T-helper 1 cell treated with Interleukin-12 subunit alpha and Interleukin-12 subunit beta and Interleukin-4 antibody, amounts not matched to agents 30 μg/mL and 1 μg/mL, for 36 hours (primary cell): ENCODE data around the gene NCAPG2.

ENCODE experiments used
- H3K27ac Mint-ChIP-seq: one replicate; pipeline ENCODE4 v1.8.0; 2021; ENCODE audit warnings: mild to moderate bottlenecking, mixed read lengths
- H3K27me3 Mint-ChIP-seq: one replicate; pipeline ENCODE4 v1.8.0; 2021; ENCODE audit warnings: low read depth, mixed read lengths
- H3K36me3 Mint-ChIP-seq: one replicate; pipeline ENCODE4 v1.8.0; 2021; ENCODE audit warnings: low read depth, mixed read lengths
- H3K4me1 Mint-ChIP-seq: one replicate; pipeline ENCODE4 v1.8.0; 2021; ENCODE audit warnings: low read depth, mixed read lengths
- H3K4me3 Mint-ChIP-seq: one replicate; pipeline ENCODE4 v1.8.0; 2021; ENCODE audit warnings: mild to moderate bottlenecking, moderate library complexity, mixed read lengths
- H3K9me3 Mint-ChIP-seq: one replicate; pipeline ENCODE4 v1.8.0; 2021; ENCODE audit warnings: mixed read lengths

Gene NCAPG2

DNA sequence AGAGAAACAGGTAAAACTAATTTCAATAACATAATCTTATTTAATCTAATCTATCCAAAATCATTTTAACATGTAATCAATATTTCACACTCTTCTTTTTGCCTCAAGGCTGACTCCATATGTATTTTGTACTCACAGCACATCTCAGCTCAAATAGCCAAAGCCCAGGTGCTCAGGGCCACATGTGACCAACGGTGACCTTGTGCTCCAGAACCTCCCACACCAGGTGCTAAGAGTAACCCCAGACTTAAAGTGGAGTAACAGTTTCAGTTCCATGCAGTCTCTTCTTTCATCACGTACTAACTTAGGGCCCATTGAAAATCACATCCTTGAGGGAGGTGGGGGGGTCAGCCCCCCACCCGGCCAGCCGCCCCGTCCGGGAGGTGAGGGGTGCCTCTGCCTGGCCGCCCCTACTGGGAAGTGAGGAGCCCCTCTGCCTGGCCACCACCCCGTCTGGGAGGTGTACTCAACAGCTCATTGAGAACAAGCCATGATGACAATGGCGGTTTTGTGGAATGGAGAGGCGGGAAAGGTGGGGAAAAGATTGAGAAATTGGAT, 47.3 kb downstream of the NCAPG2 start:
- no peak overlapping the region for H3K4me3 Mint-ChIP-seq
- no peaks in the 10 kb centered on the region for H3K27me3 Mint-ChIP-seq
- H3K27ac Mint-ChIP-seq: peak overlapping the region; percentile 85
- H3K9me3 Mint-ChIP-seq: no peaks in the 10 kb centered on the region
- peaks cover 44% of the 10 kb centered on the region for H3K36me3 Mint-ChIP-seq
- H3K4me1 Mint-ChIP-seq: peaks cover 22% of the 10 kb centered on the region

DNA sequence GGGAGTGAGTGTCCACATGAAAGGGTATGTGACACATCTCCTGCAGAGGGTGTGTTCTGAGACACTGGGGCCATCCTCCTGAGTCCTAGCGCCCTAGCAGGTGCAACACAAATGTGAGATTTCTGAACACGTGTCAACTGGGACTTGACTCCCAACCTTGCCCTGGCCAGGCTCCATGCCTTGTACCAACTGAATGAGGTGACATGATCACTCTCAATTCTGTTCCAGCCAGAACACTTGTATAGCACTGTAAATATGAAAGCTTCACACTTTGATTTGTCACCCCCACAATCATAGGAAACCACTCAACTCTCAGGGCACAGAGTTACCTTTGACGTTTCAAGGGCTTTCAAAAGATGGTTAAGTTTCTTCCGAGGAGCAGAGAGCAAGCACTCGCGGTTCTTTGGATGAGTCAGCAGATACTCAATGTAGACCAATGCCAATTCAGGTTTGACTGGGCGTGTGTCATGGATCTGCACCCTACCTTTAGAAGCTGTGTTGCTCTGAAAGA, 48.6 kb downstream of the NCAPG2 start:
- Mint-ChIP-seq H3K4me1 (peaks cover 22% of the 10 kb centered on the region), H3K27ac (peak overlapping the region; percentile 89), H3K27me3 (no peaks in the 10 kb centered on the region), H3K9me3 (no peaks in the 10 kb centered on the region), H3K36me3 (peaks cover 48% of the 10 kb centered on the region), H3K4me3 (peak overlapping the region; percentile 53)

DNA sequence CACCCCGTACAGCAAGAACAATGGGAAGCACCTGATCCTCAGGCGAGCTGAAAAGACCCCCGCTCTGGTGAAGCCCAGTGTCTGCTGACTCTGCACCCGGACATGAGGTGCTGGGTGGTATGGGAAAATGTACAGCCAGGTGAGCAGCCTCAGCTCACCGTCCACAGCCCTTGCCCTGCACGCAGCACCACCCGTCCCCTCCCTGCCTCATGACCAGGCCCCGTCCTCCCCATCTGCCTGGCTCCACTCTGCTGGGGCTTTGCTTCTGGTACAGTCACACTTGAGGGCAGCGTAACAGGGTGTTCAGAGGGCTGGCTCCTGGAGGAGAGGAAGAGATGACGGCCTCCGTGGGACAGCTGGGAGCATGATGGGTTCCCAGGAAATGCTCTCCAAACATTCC, 49.1 kb downstream of the NCAPG2 start:
- Mint-ChIP-seq H3K27ac (peak overlapping the region; percentile 89), H3K4me3 (no peak overlapping the region), H3K9me3 (no peaks in the 10 kb centered on the region), H3K4me1 (peaks cover 21% of the 10 kb centered on the region), H3K27me3 (no peaks in the 10 kb centered on the region), H3K36me3 (peaks cover 48% of the 10 kb centered on the region)

DNA sequence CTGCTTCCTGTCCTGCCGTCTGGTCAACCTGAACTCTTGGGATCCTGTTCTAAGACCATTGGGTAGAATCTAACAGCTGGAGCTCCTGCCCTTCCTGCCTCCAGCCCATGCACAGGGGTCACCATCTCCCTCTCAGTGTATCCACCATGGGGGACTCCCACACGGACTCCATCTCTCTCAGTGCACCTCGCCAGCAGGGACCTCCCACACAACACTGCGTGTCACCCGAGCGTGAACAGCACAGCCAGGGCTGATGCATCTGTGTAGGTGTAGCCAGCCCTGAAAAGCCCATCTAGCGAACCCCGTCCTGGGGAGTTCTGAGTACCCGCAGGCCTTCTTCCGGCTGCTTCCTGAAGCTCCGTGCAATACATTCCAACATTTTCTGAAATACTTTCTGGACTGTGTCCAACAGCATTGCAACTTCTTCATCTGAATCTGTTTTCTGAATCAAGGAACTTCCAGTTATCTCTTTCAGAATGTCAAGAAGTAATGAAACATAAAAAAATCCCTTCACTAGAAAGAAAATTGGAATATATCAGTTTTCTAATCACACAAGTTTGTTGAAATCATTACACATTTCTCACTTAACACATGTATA, 52.5 kb downstream of the NCAPG2 start:
- H3K27ac Mint-ChIP-seq: no peak overlapping the region
- no peaks in the 10 kb centered on the region for H3K27me3 Mint-ChIP-seq
- peaks cover 3% of the 10 kb centered on the region for H3K9me3 Mint-ChIP-seq
- H3K36me3 Mint-ChIP-seq: peaks cover 57% of the 10 kb centered on the region
- H3K4me1 Mint-ChIP-seq: peaks cover 19% of the 10 kb centered on the region
- no peak overlapping the region for H3K4me3 Mint-ChIP-seq

GRCh38 chr7:158650821-158651225, 53.8 kb downstream of the NCAPG2 start:
- H3K4me3 Mint-ChIP-seq: no peak overlapping the region
- no peaks in the 10 kb centered on the region for H3K27me3 Mint-ChIP-seq
- H3K4me1 Mint-ChIP-seq: peaks cover 9% of the 10 kb centered on the region
- H3K36me3 Mint-ChIP-seq: peaks cover 48% of the 10 kb centered on the region
- H3K27ac Mint-ChIP-seq: peak overlapping the region; percentile 11
- H3K9me3 Mint-ChIP-seq: peaks cover 3% of the 10 kb centered on the region

DNA sequence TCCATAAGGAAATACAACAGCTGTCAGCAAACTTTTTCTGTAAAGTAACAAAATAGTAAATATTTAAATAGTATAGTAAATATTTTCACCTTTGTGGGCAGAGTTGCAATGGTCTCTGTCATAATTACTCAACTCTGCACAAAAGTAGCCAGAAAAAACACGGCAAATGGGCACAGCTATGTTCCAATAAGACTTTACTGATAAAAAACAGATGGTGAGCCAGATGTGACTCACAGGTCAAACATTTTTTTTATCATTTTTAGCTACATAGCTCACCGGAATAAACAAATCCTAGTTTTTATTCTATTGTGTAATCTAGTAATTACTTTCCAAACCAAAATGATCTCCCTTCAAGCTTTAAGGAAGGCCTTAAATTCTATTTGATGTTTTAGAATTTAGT, 55.3 kb downstream of the NCAPG2 start:
- H3K4me3 Mint-ChIP-seq: no peak overlapping the region
- no peak overlapping the region for H3K27ac Mint-ChIP-seq
- H3K4me1 Mint-ChIP-seq: peaks cover 4% of the 10 kb centered on the region
- H3K27me3 Mint-ChIP-seq: no peaks in the 10 kb centered on the region
- H3K36me3 Mint-ChIP-seq: peaks cover 51% of the 10 kb centered on the region
- H3K9me3 Mint-ChIP-seq: peaks cover 3% of the 10 kb centered on the region

DNA sequence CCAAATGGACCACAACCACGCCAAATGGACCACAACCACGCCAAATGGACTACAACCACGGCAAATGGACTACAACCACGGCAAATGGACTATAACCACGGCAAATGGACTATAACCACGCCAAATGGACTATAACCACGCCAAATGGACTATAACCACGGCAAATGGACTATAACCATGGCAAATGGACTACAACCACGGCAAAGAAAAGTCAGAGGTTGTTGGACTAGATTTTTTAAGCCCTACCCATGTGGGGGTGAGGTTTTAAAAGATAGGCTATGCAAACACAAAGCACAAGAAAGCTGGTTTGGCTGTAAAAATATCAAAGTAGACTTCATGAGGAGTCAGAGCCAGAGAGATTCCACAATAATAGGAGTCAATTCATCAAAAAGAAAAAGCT, 55.8 kb downstream of the NCAPG2 start:
- Mint-ChIP-seq H3K4me3 (no peak overlapping the region), H3K27ac (no peak overlapping the region), H3K36me3 (peaks cover 55% of the 10 kb centered on the region), H3K27me3 (no peaks in the 10 kb centered on the region), H3K4me1 (peaks cover 4% of the 10 kb centered on the region), H3K9me3 (peaks cover 3% of the 10 kb centered on the region)

GRCh38 chr7:158648168-158648567, 56.4 kb downstream of the NCAPG2 start:
- peaks cover 55% of the 10 kb centered on the region for H3K36me3 Mint-ChIP-seq
- peaks cover 4% of the 10 kb centered on the region for H3K4me1 Mint-ChIP-seq
- H3K27ac Mint-ChIP-seq: no peak overlapping the region
- no peaks in the 10 kb centered on the region for H3K27me3 Mint-ChIP-seq
- peaks cover 3% of the 10 kb centered on the region for H3K9me3 Mint-ChIP-seq
- no peak overlapping the region for H3K4me3 Mint-ChIP-seq

DNA sequence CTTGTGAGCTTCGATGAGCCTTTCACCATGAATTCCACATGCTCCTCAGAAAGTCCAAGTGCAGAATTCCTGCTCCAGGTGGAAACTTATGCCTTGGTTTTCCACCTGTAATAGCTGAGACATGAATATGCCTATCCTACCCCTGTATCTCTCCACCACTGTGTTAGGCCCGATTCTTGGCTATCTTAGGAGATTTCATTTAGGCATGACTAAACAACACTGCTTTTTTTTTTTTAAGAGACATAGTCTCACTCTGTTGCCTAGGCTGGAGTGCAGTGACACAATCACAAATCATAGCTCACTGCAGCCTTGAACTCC, 57.2 kb downstream of the NCAPG2 start:
- H3K27ac Mint-ChIP-seq: no peak overlapping the region
- H3K4me3 Mint-ChIP-seq: no peak overlapping the region
- peaks cover 4% of the 10 kb centered on the region for H3K4me1 Mint-ChIP-seq
- H3K9me3 Mint-ChIP-seq: peaks cover 3% of the 10 kb centered on the region
- H3K27me3 Mint-ChIP-seq: no peaks in the 10 kb centered on the region
- peaks cover 56% of the 10 kb centered on the region for H3K36me3 Mint-ChIP-seq

- Mint-ChIP-seq H3K9me3 (peaks cover 3% of the 10 kb centered on the region), H3K4me1 (peaks cover 4% of the 10 kb centered on the region), H3K4me3 (no peak overlapping the region), H3K27ac (no peak overlapping the region), H3K27me3 (no peaks in the 10 kb centered on the region), H3K36me3 (peaks cover 54% of the 10 kb centered on the region)
Measured at GRCh38 chr7:158646766-158647474, 57.7 kb downstream of the NCAPG2 start.

- Mint-ChIP-seq H3K27me3 (no peaks in the 10 kb centered on the region), H3K36me3 (peaks cover 54% of the 10 kb centered on the region), H3K4me1 (peaks cover 6% of the 10 kb centered on the region), H3K4me3 (no peak overlapping the region), H3K27ac (no peak overlapping the region), H3K9me3 (peaks cover 3% of the 10 kb centered on the region)
Measured at GRCh38 chr7:158645842-158646241, 58.8 kb downstream of the NCAPG2 start.

DNA sequence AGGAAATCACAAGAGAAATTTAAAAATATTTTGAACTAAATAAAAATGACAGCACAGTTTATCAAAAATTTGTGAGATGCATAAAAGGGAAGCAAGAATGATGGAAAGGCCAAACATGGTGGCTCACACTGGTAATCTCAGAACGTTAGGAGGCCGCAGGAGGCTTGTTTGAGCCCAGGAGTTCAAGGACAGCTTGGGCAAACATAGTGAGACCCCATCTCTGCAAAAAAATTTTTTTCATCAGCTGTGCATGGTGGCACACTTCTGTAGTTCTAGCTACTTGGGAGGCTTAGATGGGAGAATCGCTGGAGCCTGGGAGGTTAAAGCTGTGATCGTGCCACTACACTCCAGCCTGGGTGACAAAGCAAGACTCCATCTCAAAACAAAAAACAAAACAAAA, 62.5 kb downstream of the NCAPG2 start:
- H3K36me3 Mint-ChIP-seq: peaks cover 53% of the 10 kb centered on the region
- H3K9me3 Mint-ChIP-seq: no peaks in the 10 kb centered on the region
- no peak overlapping the region for H3K27ac Mint-ChIP-seq
- H3K4me3 Mint-ChIP-seq: no peak overlapping the region
- H3K27me3 Mint-ChIP-seq: no peaks in the 10 kb centered on the region
- H3K4me1 Mint-ChIP-seq: peaks cover 6% of the 10 kb centered on the region

GRCh38 chr7:158638001-158638400, 66.6 kb downstream of the NCAPG2 start:
- Mint-ChIP-seq H3K36me3 (peaks cover 37% of the 10 kb centered on the region), H3K4me1 (peaks cover 4% of the 10 kb centered on the region), H3K27me3 (no peaks in the 10 kb centered on the region), H3K4me3 (no peak overlapping the region), H3K27ac (no peak overlapping the region), H3K9me3 (no peaks in the 10 kb centered on the region)

DNA sequence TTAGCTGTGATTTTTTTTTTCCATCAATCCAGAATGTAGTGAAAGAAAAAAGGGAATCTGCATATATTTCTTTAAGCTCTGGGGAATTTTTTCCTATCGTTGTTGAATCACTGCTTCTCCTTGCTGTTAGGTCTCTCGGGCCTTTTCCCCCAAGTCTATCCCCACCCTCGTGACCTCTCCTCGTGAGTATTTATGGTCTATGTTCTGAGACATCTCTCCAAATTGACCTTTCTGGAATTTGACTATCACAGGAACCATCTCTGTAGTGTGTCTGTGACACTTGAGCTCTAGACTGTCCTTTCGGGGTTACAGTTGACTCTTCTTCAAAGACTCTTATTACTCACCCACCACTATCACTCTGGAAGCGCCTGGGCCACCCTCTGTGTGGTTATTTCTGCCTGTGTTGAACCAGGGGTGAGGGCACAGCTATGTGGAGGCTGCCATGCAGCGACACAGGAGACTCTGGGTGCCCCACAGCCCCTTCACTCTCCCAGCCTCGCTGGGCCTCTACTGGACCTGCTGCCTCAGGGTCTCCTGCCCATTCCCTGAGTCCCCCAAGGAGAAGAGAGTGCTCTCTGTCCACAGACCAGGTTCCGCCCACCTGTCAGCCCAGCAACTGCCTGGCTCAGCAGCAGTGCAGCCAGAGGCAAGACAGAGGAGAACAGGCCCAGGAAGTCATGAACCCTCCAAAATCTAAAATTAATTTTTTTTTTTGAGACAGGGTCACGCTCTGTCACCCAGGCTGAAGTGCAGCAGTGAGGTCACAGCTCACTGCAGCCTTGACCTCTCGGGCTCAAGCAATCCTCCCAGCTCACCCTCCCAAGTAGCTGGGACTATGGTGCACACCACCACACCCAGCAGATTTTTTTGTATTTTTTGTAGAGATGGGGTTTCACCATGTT, 71.3 kb downstream of the NCAPG2 start:
- Mint-ChIP-seq H3K36me3 (peaks cover 32% of the 10 kb centered on the region), H3K4me1 (peaks cover 2% of the 10 kb centered on the region), H3K9me3 (no peaks in the 10 kb centered on the region), H3K27me3 (no peaks in the 10 kb centered on the region), H3K27ac (no peak overlapping the region), H3K4me3 (no peak overlapping the region)
